C4-2B (cell line): ENCODE data around the gene XCL1.
A peak's percentile ranks its signal among the peaks of the same experiment; 100 is the strongest.
"Not testable (repeated sequence)": the region's sequence is repeated elsewhere in the genome, so short reads cannot be mapped to it uniquely, and the experiment has no call there.

Experiments used
- H3K27ac ChIP-seq: fragments of 450-650 bp; 2 replicates; pipeline ENCODE4 v1.5.1; 2017
- ZFX ChIP-seq: fragments of 450-650 bp; IDR thresholded peaks from 2 replicates; pipeline ENCODE4 v1.6.1; 2017
- TF ChIP-seq, protein P1 (sequence below): fragments of 450-650 bp; conservative IDR thresholded peaks from 2 replicates; pipeline ENCODE4 v1.5.1; 2017; ENCODE audit warnings: mild to moderate bottlenecking

XCL1 gene

GRCh38 chr1:168574234-168574633 is 2.2 kb upstream of the XCL1 start:
- TF ChIP-seq, protein P1, sequence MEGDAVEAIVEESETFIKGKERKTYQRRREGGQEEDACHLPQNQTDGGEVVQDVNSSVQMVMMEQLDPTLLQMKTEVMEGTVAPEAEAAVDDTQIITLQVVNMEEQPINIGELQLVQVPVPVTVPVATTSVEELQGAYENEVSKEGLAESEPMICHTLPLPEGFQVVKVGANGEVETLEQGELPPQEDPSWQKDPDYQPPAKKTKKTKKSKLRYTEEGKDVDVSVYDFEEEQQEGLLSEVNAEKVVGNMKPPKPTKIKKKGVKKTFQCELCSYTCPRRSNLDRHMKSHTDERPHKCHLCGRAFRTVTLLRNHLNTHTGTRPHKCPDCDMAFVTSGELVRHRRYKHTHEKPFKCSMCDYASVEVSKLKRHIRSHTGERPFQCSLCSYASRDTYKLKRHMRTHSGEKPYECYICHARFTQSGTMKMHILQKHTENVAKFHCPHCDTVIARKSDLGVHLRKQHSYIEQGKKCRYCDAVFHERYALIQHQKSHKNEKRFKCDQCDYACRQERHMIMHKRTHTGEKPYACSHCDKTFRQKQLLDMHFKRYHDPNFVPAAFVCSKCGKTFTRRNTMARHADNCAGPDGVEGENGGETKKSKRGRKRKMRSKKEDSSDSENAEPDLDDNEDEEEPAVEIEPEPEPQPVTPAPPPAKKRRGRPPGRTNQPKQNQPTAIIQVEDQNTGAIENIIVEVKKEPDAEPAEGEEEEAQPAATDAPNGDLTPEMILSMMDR: peak; percentile 50

DNA sequence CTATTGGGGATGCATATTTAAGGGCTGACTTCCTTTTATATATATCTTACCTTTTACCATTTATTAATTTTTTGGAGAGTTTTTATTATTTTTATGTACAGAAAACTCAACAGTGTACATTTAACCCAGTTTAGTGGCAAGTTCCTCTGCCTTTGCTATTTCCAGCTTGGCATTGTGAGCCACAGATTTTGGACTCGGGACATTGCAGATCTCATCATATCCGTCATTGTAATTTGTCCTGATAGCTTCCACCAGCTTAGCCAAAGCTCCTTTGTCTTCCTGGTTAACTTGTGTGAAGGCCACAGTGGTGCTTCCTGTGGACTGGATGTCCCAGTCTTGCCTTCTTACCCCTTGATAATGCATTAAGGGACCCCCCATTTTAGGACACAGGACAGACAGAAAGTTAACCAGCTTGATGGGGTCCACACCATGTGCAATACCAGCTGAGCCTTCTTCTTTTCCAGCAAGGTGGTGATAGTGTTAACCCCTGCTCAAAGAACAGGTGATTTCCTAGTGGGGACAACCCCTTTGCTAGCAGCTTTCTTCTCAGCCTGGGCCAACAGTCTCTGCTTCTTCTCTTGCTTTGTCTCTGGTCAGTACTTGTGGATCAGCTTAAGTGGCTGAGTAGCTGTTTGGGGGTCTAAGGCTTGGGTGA is 2.3 kb downstream of the XCL1 start:
- H3K27ac ChIP-seq: not testable (repeated sequence)

More at GRCh38 chr1:168574234-168574633, 2.2 kb upstream of the XCL1 start:
- not testable (repeated sequence) for H3K27ac ChIP-seq

GRCh38 chr1:168580290-168580689 is 3.9 kb downstream of the XCL1 start:
- H3K27ac ChIP-seq: not testable (repeated sequence)

DNA sequence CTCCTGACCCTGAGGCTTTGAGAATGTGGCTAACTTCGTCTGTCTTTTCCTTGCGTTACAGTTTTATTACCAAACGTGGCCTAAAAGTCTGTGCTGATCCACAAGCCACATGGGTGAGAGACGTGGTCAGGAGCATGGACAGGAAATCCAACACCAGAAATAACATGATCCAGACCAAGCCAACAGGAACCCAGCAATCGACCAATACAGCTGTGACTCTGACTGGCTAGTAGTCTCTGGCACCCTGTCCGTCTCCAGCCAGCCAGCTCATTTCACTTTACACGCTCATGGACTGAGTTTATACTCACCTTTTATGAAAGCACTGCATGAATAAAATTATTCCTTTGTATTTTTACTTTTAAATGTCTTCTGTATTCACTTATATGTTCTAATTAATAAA is 4.6 kb downstream of the XCL1 start:
- H3K27ac ChIP-seq: not testable (repeated sequence)

GRCh38 chr1:168581817-168582572 is 5.6 kb downstream of the XCL1 start:
- no peak overlapping the region for H3K27ac ChIP-seq
- TF ChIP-seq, protein P1: no peak
- TF ChIP-seq ZFX: no peak

GRCh38 chr1:168582688-168583336 is 6.4 kb downstream of the XCL1 start:
- no peak overlapping the region for H3K27ac ChIP-seq
- TF ChIP-seq ZFX: no peak
- TF ChIP-seq, protein P1: no peak

GRCh38 chr1:168583571-168583970 is 7.2 kb downstream of the XCL1 start:
- no peak overlapping the region for H3K27ac ChIP-seq
- no peak for TF ChIP-seq ZFX
- TF ChIP-seq, protein P1: no peak

GRCh38 chr1:168585191-168585590 is 8.8 kb downstream of the XCL1 start:
- H3K27ac ChIP-seq: no peak overlapping the region
- no peak for TF ChIP-seq ZFX
- TF ChIP-seq, protein P1: no peak

DNA sequence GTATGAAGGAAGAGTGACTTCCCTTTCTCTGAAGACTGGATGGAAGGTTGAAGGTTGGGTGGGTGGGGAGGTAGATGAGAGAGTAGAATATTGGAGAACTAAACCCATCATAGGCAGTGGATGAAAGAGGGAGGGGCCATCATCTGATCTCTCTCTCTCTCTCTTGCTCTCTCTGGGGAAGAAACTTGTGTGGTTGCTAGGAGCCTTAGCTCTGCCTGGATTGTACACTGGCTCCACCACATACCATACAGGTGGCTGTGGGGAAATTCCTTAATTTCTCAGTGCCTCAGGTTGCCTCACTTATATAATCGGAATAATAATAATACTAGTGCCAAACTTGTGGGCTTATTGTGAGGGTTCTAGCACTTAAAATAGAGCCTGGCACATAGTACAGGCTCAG is 9.5 kb downstream of the XCL1 start:
- H3K27ac ChIP-seq: no peak overlapping the region
- TF ChIP-seq, protein P1: no peak
- TF ChIP-seq ZFX: no peak
